GM12878 (cell line): ENCODE data around the gene CCL25. TPM values are rescaled to one million over a fixed set of nuclear protein-coding genes. Genes with fewer than 3 reads are reported as not detected.

ENCODE experiments used
- ATAC-seq: fragments of 200-7000 bp; cut with Tn5 transposase; 3 replicates; pipeline ENCODE4 v1.9.1; 2020; ENCODE audit warnings: mild to moderate bottlenecking, moderate library complexity
- BruUV-seq: library from RNA; stranded (reverse); fragments of 400-500 nt; replicated peaks from 2 replicates; lab custom pipeline; 2021; lab: Mats Ljungman, UMichigan
- CTCF ChIA-PET: fragments of 300-600 bp; sonication (Branson Sonifier 250); formaldehyde crosslinking; extraction: SDS; loops from one replicate; lab custom pipeline; 2021; ENCODE audit warnings: inconsistent platforms; lab: Yijun Ruan, JAX
- POLR2A ChIA-PET: fragments of 350-600 bp; formaldehyde crosslinking; extraction: SDS; loops from one replicate; lab custom pipeline; 2021; ENCODE audit warnings: inconsistent platforms; lab: Charles Lee
- RAD21 ChIA-PET: fragments of 300-600 bp; sonication (Branson Sonifier 250); formaldehyde crosslinking; loops from one replicate; lab custom pipeline; 2023; ENCODE audit warnings: antibody characterized with exemption; ENCODE audit not compliant: unreplicated experiment; lab: Charles Lee
- SMC1A ChIA-PET: fragments of 300-600 bp; sonication (Branson Sonifier 250); formaldehyde crosslinking; loops from one replicate; lab custom pipeline; 2023; ENCODE audit not compliant: unreplicated experiment, uncharacterized antibody; lab: Charles Lee
- DNase-seq: peaks from one replicate; pipeline ENCODE4 v3.0.0-alpha.2; 2011; ENCODE audit warnings: low read depth, low spot score
- FAIRE-seq: peaks from 3 replicates; lab custom pipeline; 2011; peaks lifted over from hg19 to GRCh38; lab: Jason Lieb, UNC
- H2AFZ ChIP-seq: 2 replicates; pipeline ENCODE4 v1.6.0; 2011; ENCODE audit warnings: low read depth, low read length, control low read depth; ENCODE audit not compliant: control insufficient read depth
- H3K27ac ChIP-seq: 2 replicates; pipeline ENCODE4 v1.5.1; 2011; ENCODE audit warnings: control low read depth; ENCODE audit not compliant: control insufficient read depth, insufficient read depth
- H3K27me3 ChIP-seq, 2 experiments: replicated peaks in 1 of 2; 2 replicates each; pipeline versions ENCODE4 v1.6.0 to v1.6.1; 2011; ENCODE audit warnings: low read length in 1 of 2; ENCODE audit not compliant: control insufficient read depth in 2 of 2, insufficient read depth in 2 of 2
- H3K36me3 ChIP-seq, 2 experiments: 2 replicates each; pipeline ENCODE4 v1.5.1; 2011; ENCODE audit warnings: low read length in 1 of 2; ENCODE audit not compliant: control insufficient read depth in 2 of 2, insufficient read depth in 2 of 2
- H3K4me1 ChIP-seq: 2 replicates; pipeline ENCODE4 v1.6.1; 2011; ENCODE audit warnings: mild to moderate bottlenecking, low read length, moderate library complexity, mixed read lengths; ENCODE audit not compliant: control insufficient read depth, insufficient read depth
- H3K4me2 ChIP-seq: 2 replicates; pipeline ENCODE4 v1.6.0; 2011; ENCODE audit warnings: control low read depth; ENCODE audit not compliant: control insufficient read depth, insufficient read depth
- H3K4me3 ChIP-seq: fragments of 200-600 bp; sonication (generic); 2 replicates; pipeline ENCODE4 v1.5.1; 2016
- H3K79me2 ChIP-seq: 2 replicates; pipeline ENCODE4 v1.6.0; 2011; ENCODE audit warnings: low read length; ENCODE audit not compliant: control insufficient read depth, insufficient read depth
- H3K9ac ChIP-seq: 2 replicates; pipeline ENCODE4 v1.8.0; 2011; ENCODE audit warnings: low read length, control low read depth, mixed read lengths; ENCODE audit not compliant: control insufficient read depth, insufficient read depth
- H3K9me3 ChIP-seq: replicated peaks from 3 replicates; pipeline ENCODE4 v1.5.1; 2011; ENCODE audit warnings: mild to moderate bottlenecking, low read length; ENCODE audit not compliant: control insufficient read depth, insufficient read depth
- H4K20me1 ChIP-seq: 2 replicates; pipeline ENCODE4 v1.6.0; 2011; ENCODE audit not compliant: control insufficient read depth, insufficient read depth
- CEBPB ChIP-seq, 2 experiments: fragments of 150-350 bp in 1 of 2; IDR thresholded peaks; 2 replicates each; pipeline ENCODE4 v1.6.1; 2012 to 2014; ENCODE audit warnings: low read depth in 2 of 2, low read length in 2 of 2, borderline replicate concordance in 1 of 2, inconsistent platforms in 1 of 2
- E2F4 ChIP-seq: IDR thresholded peaks from 2 replicates; pipeline ENCODE4 v1.6.1; 2012; ENCODE audit warnings: low read depth, low read length, improper control_type of control experiment
- GABPA ChIP-seq: IDR thresholded peaks from 2 replicates; pipeline ENCODE4 v1.6.1; 2014; ENCODE audit warnings: antibody characterized with exemption, low read depth, mild to moderate bottlenecking, inconsistent platforms
- KAT2A ChIP-seq: conservative IDR thresholded peaks from 2 replicates; pipeline ENCODE4 v1.6.1; 2011; ENCODE audit warnings: low read depth, low read length; ENCODE audit not compliant: control insufficient read depth
- POLR2AphosphoS5 ChIP-seq: IDR thresholded peaks from 2 replicates; pipeline ENCODE4 v1.6.1; 2011; ENCODE audit warnings: mild to moderate bottlenecking, low read length, inconsistent platforms
- POU2F2 ChIP-seq: IDR thresholded peaks from 3 replicates; pipeline ENCODE4 v1.6.1; 2011; ENCODE audit warnings: low read depth, mild to moderate bottlenecking, low read length, borderline replicate concordance
- SRF ChIP-seq, 2 experiments: IDR thresholded peaks; 2 replicates each; pipeline ENCODE4 v1.6.1; 2011; ENCODE audit warnings: low read depth in 2 of 2, low read length in 2 of 2, mild to moderate bottlenecking in 1 of 2, moderate library complexity in 1 of 2
- YBX1 ChIP-seq: fragments of 450-650 bp; IDR thresholded peaks from 2 replicates; pipeline ENCODE4 v1.6.1; 2016; ENCODE audit warnings: antibody characterized with exemption
- ZBED1 ChIP-seq: IDR thresholded peaks from 2 replicates; pipeline ENCODE4 v1.6.1; 2016; ENCODE audit warnings: borderline replicate concordance
- ZBTB11 ChIP-seq: fragments of 450-650 bp; formaldehyde crosslinking; IDR thresholded peaks from 2 replicates; pipeline ENCODE4 v1.5.0; 2022; ENCODE audit warnings: mild to moderate bottlenecking, missing genetic modification characterization
- WGBS: methylation state at CpG from one replicate; pipeline ENCODE4 v1.1.6; 2016; ENCODE audit warnings: low lambda C conversion rate; ENCODE audit not compliant: insufficient replicate concordance, insufficient coverage; ENCODE audit errors: missing lambda C conversion rate; 5-methylcytosine and 5-hydroxymethylcytosine counted together
- in situ Hi-C: fragments of 300-500 bp; cut with MboI; formaldehyde crosslinking; loops from 9 replicates; pipeline ENCODE4 v1.14.3; 2018; ENCODE audit warnings: mixed read lengths
- intact Hi-C: fragments of 100-400 bp; cut with micrococcal nuclease; formaldehyde crosslinking; loops from one replicate; pipeline ENCODE4 v1.14.2; 2022; ENCODE audit not compliant: unreplicated experiment
- polyA plus RNA-seq, 11 experiments: library from polyadenylated mRNA; depleted of rRNA in 4 of 11; unstranded in 6 of 11; stranded (reverse) in 5 of 11; fragments of >200 nt; fragmentation: Nextera tagmentation in 4 of 11; fragmentation: Illumina TruSeq in 1 of 11; extraction: Ambion mirVana in 4 of 11; extraction: Trizol in 1 of 11; gene quantifications; 1 replicate in 1 of 11; 2 replicates in 10 of 11; pipeline versions ENCODE4 v1.2.1 to v1.2.3, GENCODE V29; 2011 to 2016; ENCODE audit warnings: inconsistent platforms in 2 of 11, missing spikeins in 2 of 11, low read depth in 1 of 11
- total RNA-seq, 4 experiments: library from RNA; depleted of rRNA in 3 of 4; stranded (reverse); fragments of >200 nt in 3 of 4; fragmentation: Illumina TruSeq in 1 of 4; extraction: Trizol in 1 of 4; gene quantifications; 2 replicates each; pipeline versions ENCODE4 v1.2.1 to v1.2.3, GENCODE V29; 2013 to 2021
- TF ChIP-seq, protein P1 (sequence below): IDR thresholded peaks from 2 replicates; pipeline ENCODE4 v1.6.1; 2011; ENCODE audit warnings: mild to moderate bottlenecking, low read depth, low read length, moderate library complexity; ENCODE audit not compliant: insufficient replicate concordance
- TF ChIP-seq, protein P2 (sequence below): fragments of 450-650 bp; IDR thresholded peaks from 2 replicates; pipeline ENCODE4 v1.6.1; 2014; ENCODE audit warnings: mild to moderate bottlenecking
- TF ChIP-seq, protein P3 (sequence below): fragments of 150-350 bp; IDR thresholded peaks from 2 replicates; pipeline ENCODE4 v1.6.1; 2016; ENCODE audit warnings: low read depth, low read length

The CCL25 gene
- total and polyA plus RNA-seq, 10 of the 15 experiments (the other 5 are each of a cell fraction or from before 2014, with no cell fraction given): 0.53 to 12.0 (median 8.3) TPM

DNA sequence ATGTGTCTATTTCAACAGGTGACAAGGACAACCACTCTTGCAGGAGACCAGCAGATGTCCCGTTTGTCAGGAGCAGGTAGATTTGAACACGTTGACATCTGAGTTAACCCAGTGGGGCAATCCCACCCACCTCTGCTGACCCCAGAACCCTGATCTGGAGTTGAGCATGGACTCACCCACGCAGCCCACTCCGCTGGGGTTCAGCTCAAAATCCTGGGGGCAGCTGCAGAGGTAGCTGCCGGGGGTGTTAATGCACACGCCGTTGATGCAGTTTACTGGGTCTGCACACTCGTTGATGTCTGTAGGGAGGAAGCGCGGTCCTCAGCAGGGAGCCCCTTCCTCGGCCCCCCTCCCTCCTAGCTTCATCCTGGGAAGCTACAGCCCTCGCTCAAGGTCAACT is 56.9 kb downstream of the CCL25 start:
- ChIA-PET RAD21 (no interaction called here), SMC1A (no interaction called here)
- in situ Hi-C loops (no loop called here), intact Hi-C loops (no loop called here)
- 35% methylated on average over 12 of the region's 12 CpGs for WGBS
- no TSS peak for BruUV-seq
- H3K9ac ChIP-seq: no peak overlapping the region
- no peak overlapping the region for H2AFZ ChIP-seq
- TF ChIP-seq, protein P1, sequence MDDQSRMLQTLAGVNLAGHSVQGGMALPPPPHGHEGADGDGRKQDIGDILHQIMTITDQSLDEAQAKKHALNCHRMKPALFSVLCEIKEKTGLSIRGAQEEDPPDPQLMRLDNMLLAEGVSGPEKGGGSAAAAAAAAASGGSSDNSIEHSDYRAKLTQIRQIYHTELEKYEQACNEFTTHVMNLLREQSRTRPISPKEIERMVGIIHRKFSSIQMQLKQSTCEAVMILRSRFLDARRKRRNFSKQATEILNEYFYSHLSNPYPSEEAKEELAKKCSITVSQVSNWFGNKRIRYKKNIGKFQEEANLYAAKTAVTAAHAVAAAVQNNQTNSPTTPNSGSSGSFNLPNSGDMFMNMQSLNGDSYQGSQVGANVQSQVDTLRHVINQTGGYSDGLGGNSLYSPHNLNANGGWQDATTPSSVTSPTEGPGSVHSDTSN: no peak
- TF ChIP-seq ZBTB11 (no peak), CEBPB (IDR thresholded peaks at IDR 0.05; ENCODE audit: borderline replicate concordance in 1 of 2, low read depth in 2 of 2, low read length in 2 of 2) (no peak), ZBED1 (no peak), POU2F2 (no peak), YBX1 (no peak), POLR2AphosphoS5 (no peak), E2F4 (no peak), KAT2A (no peak), GABPA (no peak), SRF (IDR thresholded peaks at IDR 0.05; ENCODE audit: low read depth in 2 of 2, low read length in 2 of 2) (no peak)
- TF ChIP-seq, protein P2, sequence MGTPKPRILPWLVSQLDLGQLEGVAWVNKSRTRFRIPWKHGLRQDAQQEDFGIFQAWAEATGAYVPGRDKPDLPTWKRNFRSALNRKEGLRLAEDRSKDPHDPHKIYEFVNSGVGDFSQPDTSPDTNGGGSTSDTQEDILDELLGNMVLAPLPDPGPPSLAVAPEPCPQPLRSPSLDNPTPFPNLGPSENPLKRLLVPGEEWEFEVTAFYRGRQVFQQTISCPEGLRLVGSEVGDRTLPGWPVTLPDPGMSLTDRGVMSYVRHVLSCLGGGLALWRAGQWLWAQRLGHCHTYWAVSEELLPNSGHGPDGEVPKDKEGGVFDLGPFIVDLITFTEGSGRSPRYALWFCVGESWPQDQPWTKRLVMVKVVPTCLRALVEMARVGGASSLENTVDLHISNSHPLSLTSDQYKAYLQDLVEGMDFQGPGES: no peak
- TF ChIP-seq, protein P3, sequence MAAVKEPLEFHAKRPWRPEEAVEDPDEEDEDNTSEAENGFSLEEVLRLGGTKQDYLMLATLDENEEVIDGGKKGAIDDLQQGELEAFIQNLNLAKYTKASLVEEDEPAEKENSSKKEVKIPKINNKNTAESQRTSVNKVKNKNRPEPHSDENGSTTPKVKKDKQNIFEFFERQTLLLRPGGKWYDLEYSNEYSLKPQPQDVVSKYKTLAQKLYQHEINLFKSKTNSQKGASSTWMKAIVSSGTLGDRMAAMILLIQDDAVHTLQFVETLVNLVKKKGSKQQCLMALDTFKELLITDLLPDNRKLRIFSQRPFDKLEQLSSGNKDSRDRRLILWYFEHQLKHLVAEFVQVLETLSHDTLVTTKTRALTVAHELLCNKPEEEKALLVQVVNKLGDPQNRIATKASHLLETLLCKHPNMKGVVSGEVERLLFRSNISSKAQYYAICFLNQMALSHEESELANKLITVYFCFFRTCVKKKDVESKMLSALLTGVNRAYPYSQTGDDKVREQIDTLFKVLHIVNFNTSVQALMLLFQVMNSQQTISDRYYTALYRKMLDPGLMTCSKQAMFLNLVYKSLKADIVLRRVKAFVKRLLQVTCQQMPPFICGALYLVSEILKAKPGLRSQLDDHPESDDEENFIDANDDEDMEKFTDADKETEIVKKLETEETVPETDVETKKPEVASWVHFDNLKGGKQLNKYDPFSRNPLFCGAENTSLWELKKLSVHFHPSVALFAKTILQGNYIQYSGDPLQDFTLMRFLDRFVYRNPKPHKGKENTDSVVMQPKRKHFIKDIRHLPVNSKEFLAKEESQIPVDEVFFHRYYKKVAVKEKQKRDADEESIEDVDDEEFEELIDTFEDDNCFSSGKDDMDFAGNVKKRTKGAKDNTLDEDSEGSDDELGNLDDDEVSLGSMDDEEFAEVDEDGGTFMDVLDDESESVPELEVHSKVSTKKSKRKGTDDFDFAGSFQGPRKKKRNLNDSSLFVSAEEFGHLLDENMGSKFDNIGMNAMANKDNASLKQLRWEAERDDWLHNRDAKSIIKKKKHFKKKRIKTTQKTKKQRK: no peak
- TF ChIP-seq, all 136 proteins: peak for 0
- ChIA-PET POLR2A (interaction anchor here (0.7 kb wide), 1 partner anchor 25 kb away, joined by 3 read pairs; no protein-coding TSS in a partner anchor), CTCF (no interaction called here)
- H3K4me2 ChIP-seq: no peak overlapping the region
- no peaks in the 10 kb centered on the region for H3K4me1 ChIP-seq
- no peaks in the 10 kb centered on the region for H3K79me2 ChIP-seq
- H4K20me1 ChIP-seq: no peaks in the 10 kb centered on the region
- DNase-seq: no peak
- no peak for FAIRE-seq
- no peaks in the 10 kb centered on the region for H3K9me3 ChIP-seq
- H3K36me3 ChIP-seq: no peaks in the 10 kb centered on the region
- no peak for ATAC-seq
- no peaks in the 10 kb centered on the region for H3K27me3 ChIP-seq
- no peak overlapping the region for H3K27ac ChIP-seq
- no peak overlapping the region for H3K4me3 ChIP-seq
